Neuronal stem cell (in vitro differentiated cells): ENCODE results near the gene ITPR1.

Experiments used
- DNase-seq: peaks from one replicate; pipeline ENCODE4 v3.0.0-alpha.2; 2013; ENCODE audit warnings: low spot score
- H2AFZ ChIP-seq: one replicate; pipeline ENCODE4 v1.6.1; 2013; ENCODE audit warnings: mild to moderate bottlenecking, low read length, inconsistent platforms
- H2AK5ac ChIP-seq: 2 replicates; pipeline ENCODE4 v1.6.1; 2013; ENCODE audit warnings: low read depth, mild to moderate bottlenecking, inconsistent platforms, low read length, moderate library complexity, mixed read lengths
- H2BK120ac ChIP-seq: 2 replicates; pipeline ENCODE4 v1.6.1; 2013; ENCODE audit warnings: low read depth, mild to moderate bottlenecking, inconsistent platforms, low read length, moderate library complexity, mixed read lengths
- H2BK12ac ChIP-seq: one replicate; pipeline ENCODE4 v1.6.1; 2013; ENCODE audit warnings: low read length, inconsistent platforms
- H2BK15ac ChIP-seq: 2 replicates; pipeline ENCODE4 v1.6.1; 2013; ENCODE audit warnings: mild to moderate bottlenecking, low read length, inconsistent platforms, mixed read lengths
- H2BK5ac ChIP-seq: one replicate; pipeline ENCODE4 v1.6.1; 2013; ENCODE audit warnings: inconsistent platforms, mild to moderate bottlenecking, low read length, moderate library complexity
- H3K14ac ChIP-seq: one replicate; pipeline ENCODE4 v1.6.1; 2013; ENCODE audit warnings: low read length, inconsistent platforms
- H3K18ac ChIP-seq: 2 replicates; pipeline ENCODE4 v1.6.1; 2013; ENCODE audit warnings: low read length, inconsistent platforms
- H3K23ac ChIP-seq: 2 replicates; pipeline ENCODE4 v1.6.1; 2013; ENCODE audit warnings: low read depth, mild to moderate bottlenecking, mixed read lengths, low read length, inconsistent platforms; ENCODE audit not compliant: poor library complexity
- H3K27ac ChIP-seq: replicated peaks from 3 replicates; pipeline ENCODE4 v1.5.1; 2013; ENCODE audit warnings: low read length, inconsistent platforms
- H3K27me3 ChIP-seq, 3 experiments: 2 replicates each; pipeline ENCODE4 v1.6.1; 2013; ENCODE audit warnings: low read length in 3 of 3, mild to moderate bottlenecking in 2 of 3, inconsistent platforms in 1 of 3, low read depth in 1 of 3, mixed read lengths in 1 of 3, moderate library complexity in 1 of 3; ENCODE audit not compliant: control insufficient read depth in 3 of 3, insufficient read depth in 3 of 3
- H3K36me3 ChIP-seq, 2 donors: replicated peaks in 1 of 2; 2 replicates each; pipeline ENCODE4 v1.6.1; 2013; ENCODE audit warnings: low read length in 2 of 2; ENCODE audit not compliant: control insufficient read depth in 2 of 2, insufficient read depth in 2 of 2
- H3K4ac ChIP-seq: 2 replicates; pipeline ENCODE4 v1.6.1; 2013; ENCODE audit warnings: inconsistent platforms, mild to moderate bottlenecking, low read length, moderate library complexity
- H3K4me1 ChIP-seq, 2 donors: 1 replicate in 1 of 2; 2 replicates in 1 of 2; pipeline ENCODE4 v1.6.1; 2013; ENCODE audit warnings: low read length in 2 of 2, low read depth in 1 of 2; ENCODE audit not compliant: control insufficient read depth in 2 of 2, insufficient read depth in 1 of 2
- H3K4me2 ChIP-seq: one replicate; pipeline ENCODE4 v1.6.1; 2013; ENCODE audit warnings: mild to moderate bottlenecking, low read length, inconsistent platforms; ENCODE audit not compliant: insufficient read depth, poor library complexity, severe bottlenecking
- H3K4me3 ChIP-seq, 2 donors: 2 replicates each; pipeline ENCODE4 v1.5.1; 2013; ENCODE audit warnings: low read length in 2 of 2, mild to moderate bottlenecking in 2 of 2, inconsistent platforms in 1 of 2, moderate library complexity in 1 of 2
- H3K79me1 ChIP-seq: one replicate; pipeline ENCODE4 v1.6.1; 2013; ENCODE audit warnings: low read depth, mild to moderate bottlenecking, inconsistent platforms, low read length, moderate library complexity
- H3K9ac ChIP-seq: one replicate; pipeline ENCODE4 v1.6.1; 2013; ENCODE audit warnings: mild to moderate bottlenecking, low read depth, low read length, inconsistent platforms; ENCODE audit not compliant: poor library complexity
- H3K9me3 ChIP-seq, 2 donors: replicated peaks in 1 of 2; 2 replicates each; pipeline versions ENCODE3 to v1.6.1; 2013; ENCODE audit warnings: low read length in 2 of 2, mild to moderate bottlenecking in 2 of 2, inconsistent platforms in 1 of 2, low read depth in 1 of 2, mixed read lengths in 1 of 2, moderate library complexity in 1 of 2; ENCODE audit not compliant: control insufficient read depth in 2 of 2, insufficient read depth in 1 of 2
- H4K8ac ChIP-seq: one replicate; pipeline ENCODE4 v1.6.1; 2013; ENCODE audit warnings: low read depth, mild to moderate bottlenecking, inconsistent platforms, low read length, moderate library complexity
- H4K91ac ChIP-seq: one replicate; pipeline ENCODE4 v1.6.1; 2013; ENCODE audit warnings: low read length, low read depth, mild to moderate bottlenecking, inconsistent platforms; ENCODE audit not compliant: poor library complexity
- WGBS, 2 donors: extraction: QIAGEN DNeasy Blood & Tissue Kit; methylation state at CpG; one replicate each; pipeline ENCODE4 v1.1.7; 2013; ENCODE audit warnings: missing lambda C conversion rate in 2 of 2, mixed read lengths in 1 of 2; ENCODE audit not compliant: insufficient read length in 2 of 2, insufficient replicate concordance in 1 of 2; ENCODE audit errors: extremely low coverage in 2 of 2; 5-methylcytosine and 5-hydroxymethylcytosine counted together

ITPR1 gene

DNA sequence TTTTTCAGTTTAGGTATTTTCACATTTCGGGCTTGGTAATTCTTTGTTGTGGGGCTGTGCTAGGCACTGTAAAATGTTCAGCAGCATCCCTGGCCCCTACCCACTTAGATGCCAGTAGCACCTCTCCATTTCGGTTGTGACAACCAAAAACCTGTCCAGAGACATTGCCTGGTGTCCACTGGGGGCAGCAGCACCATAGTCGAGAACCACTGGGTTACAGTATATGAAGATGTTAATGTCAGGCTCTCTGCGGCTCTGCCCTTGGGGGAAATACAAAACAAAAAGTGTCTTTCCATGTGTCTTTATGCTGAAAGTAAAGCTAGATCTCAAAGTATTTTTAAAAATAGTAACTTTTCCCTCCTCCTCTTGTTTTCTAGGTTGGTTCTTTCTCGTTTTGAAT, 177.2 kb downstream of the ITPR1 start:
- no peak for DNase-seq
- Histone ChIP-seq H2BK5ac (no peak overlapping the region), H4K8ac (no peak overlapping the region), H3K79me1 (no peaks in the 10 kb centered on the region), H3K27me3 (no peaks in the 10 kb centered on the region), H2AFZ (no peak overlapping the region), H3K9ac (no peak overlapping the region), H3K4me1 (no peaks in the 10 kb centered on the region), H3K9me3 (peaks cover 0 to 2% of the 10 kb centered on the region in 2 donors), H2BK12ac (no peak overlapping the region), H2AK5ac (no peak overlapping the region), H3K4me2 (no peak overlapping the region), H2BK120ac (no peak overlapping the region), H3K27ac (no peak overlapping the region), H3K4ac (no peak overlapping the region), H2BK15ac (no peak overlapping the region), H3K36me3 (no peaks in the 10 kb centered on the region), H3K4me3 (no peak overlapping the region), H3K14ac (no peak overlapping the region), H4K91ac (no peak overlapping the region), H3K23ac (no peak overlapping the region), H3K18ac (no peak overlapping the region)
- WGBS, 2 donors = no CpG with 5 or more reads among the region's 5 CpGs

DNA sequence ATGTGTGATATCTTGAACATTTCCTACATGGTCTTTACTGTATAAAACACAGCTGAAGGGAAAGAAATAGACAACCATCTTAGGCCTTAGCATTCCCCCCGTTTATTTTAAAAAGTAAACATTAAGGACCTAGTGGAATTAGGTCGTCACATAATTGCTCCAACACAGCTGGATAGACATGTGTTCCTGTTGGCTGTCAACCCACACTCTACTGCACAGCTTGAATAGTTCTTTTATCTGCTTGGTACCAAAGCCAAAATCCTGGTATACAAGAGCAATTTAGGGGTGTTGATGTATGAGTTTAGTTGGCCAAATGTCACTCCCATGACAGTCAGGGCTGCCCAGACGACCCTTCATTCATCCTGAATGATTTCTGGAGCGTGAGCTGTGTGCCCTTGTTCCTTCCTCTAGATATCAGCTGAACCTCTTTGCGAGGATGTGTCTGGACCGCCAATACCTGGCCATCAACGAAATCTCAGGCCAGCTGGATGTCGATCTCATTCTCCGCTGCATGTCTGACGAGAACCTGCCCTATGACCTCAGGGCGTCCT, 179.7 kb downstream of the ITPR1 start:
- WGBS, 2 donors = no CpG with 5 or more reads among the region's 11 CpGs
- H3K4me3 ChIP-seq = no peak overlapping the region
- no peak overlapping the region for H3K9ac ChIP-seq
- H2BK15ac ChIP-seq = no peak overlapping the region
- no peak overlapping the region for H4K91ac ChIP-seq
- H2BK120ac ChIP-seq = no peak overlapping the region
- H3K4me1 ChIP-seq = no peaks in the 10 kb centered on the region
- H3K14ac ChIP-seq = no peak overlapping the region
- H2AK5ac ChIP-seq = peak overlapping the region; percentile 26
- no peaks in the 10 kb centered on the region for H3K79me1 ChIP-seq
- peak overlapping the region; percentile 57 for H4K8ac ChIP-seq
- no peak overlapping the region for H3K18ac ChIP-seq
- no peak for DNase-seq
- no peak overlapping the region for H2BK12ac ChIP-seq
- no peak overlapping the region for H3K4me2 ChIP-seq
- no peak overlapping the region for H3K23ac ChIP-seq
- H3K9me3 ChIP-seq = peaks cover 0 to 2% of the 10 kb centered on the region in 2 donors
- no peak overlapping the region for H3K27ac ChIP-seq
- H3K36me3 ChIP-seq = no peaks in the 10 kb centered on the region
- H2AFZ ChIP-seq = no peak overlapping the region
- H3K27me3 ChIP-seq = no peaks in the 10 kb centered on the region
- H2BK5ac ChIP-seq = no peak overlapping the region
- no peak overlapping the region for H3K4ac ChIP-seq

DNA sequence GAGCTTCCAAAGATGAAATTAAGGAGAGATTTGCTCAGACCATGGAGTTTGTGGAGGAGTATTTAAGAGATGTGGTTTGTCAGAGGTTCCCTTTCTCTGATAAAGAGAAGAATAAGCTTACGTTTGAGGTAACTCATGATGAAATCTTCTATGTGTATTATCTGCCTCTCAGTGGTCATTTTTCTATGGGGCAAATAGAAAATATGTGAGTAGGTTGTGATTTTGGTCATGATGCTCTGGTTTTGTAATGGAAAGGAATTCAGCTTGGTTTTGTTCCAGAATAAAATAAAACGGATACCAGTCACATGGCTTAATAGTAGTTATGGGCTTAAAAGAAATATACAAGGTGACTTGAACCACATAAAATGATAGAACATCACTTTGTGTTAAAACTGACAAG, 181.1 kb downstream of the ITPR1 start:
- no peak overlapping the region for H3K18ac ChIP-seq
- H3K23ac ChIP-seq = no peak overlapping the region
- H2AK5ac ChIP-seq = no peak overlapping the region
- no peak overlapping the region for H3K9ac ChIP-seq
- H4K8ac ChIP-seq = no peak overlapping the region
- H4K91ac ChIP-seq = no peak overlapping the region
- H2BK5ac ChIP-seq = no peak overlapping the region
- no peaks in the 10 kb centered on the region for H3K79me1 ChIP-seq
- H3K4me3 ChIP-seq = no peak overlapping the region
- no peak overlapping the region for H2AFZ ChIP-seq
- H3K27ac ChIP-seq = no peak overlapping the region
- WGBS, 2 donors = no CpG with 5 or more reads among the region's 2 CpGs
- DNase-seq = no peak
- H3K4me1 ChIP-seq = no peaks in the 10 kb centered on the region
- H2BK12ac ChIP-seq = no peak overlapping the region
- H3K4me2 ChIP-seq = no peak overlapping the region
- peaks cover 0 to 2% of the 10 kb centered on the region in 2 donors for H3K9me3 ChIP-seq
- no peak overlapping the region for H2BK120ac ChIP-seq
- no peak overlapping the region for H3K4ac ChIP-seq
- H3K14ac ChIP-seq = no peak overlapping the region
- no peaks in the 10 kb centered on the region for H3K27me3 ChIP-seq
- H3K36me3 ChIP-seq = no peaks in the 10 kb centered on the region
- H2BK15ac ChIP-seq = no peak overlapping the region

DNA sequence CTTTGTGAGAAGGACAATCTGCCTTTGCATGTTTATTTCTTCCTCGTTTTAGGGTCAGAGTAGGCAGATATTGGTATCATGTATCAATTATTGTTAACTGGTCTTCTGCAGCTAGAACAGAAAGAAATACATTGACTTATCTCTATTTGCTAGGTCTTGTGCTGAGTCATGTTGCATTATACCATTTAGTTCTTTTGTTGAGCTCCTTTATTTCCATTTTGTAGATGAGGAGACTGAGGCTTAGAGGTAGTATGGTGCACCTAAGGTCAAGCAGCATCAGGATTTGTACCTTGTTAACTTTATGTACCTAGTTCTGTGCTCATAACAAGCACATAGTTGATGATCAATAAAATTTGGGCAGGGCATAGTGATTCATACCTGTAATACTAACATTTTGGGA, 182.6 kb downstream of the ITPR1 start:
- H3K27me3 ChIP-seq = no peaks in the 10 kb centered on the region
- H2AFZ ChIP-seq = no peak overlapping the region
- H3K14ac ChIP-seq = no peak overlapping the region
- H3K9me3 ChIP-seq = peaks cover 0 to under 1% of the 10 kb centered on the region in 2 donors
- no peaks in the 10 kb centered on the region for H3K79me1 ChIP-seq
- no peak overlapping the region for H3K4ac ChIP-seq
- no peak for DNase-seq
- no peak overlapping the region for H3K27ac ChIP-seq
- H3K9ac ChIP-seq = no peak overlapping the region
- H2BK15ac ChIP-seq = no peak overlapping the region
- H3K18ac ChIP-seq = no peak overlapping the region
- no peak overlapping the region for H4K91ac ChIP-seq
- WGBS, 2 donors = no CpG with 5 or more reads among the region's 1 CpG
- no peak overlapping the region for H4K8ac ChIP-seq
- no peaks in the 10 kb centered on the region for H3K4me1 ChIP-seq
- H2BK5ac ChIP-seq = no peak overlapping the region
- H3K36me3 ChIP-seq = no peaks in the 10 kb centered on the region
- no peak overlapping the region for H2AK5ac ChIP-seq
- no peak overlapping the region for H3K4me2 ChIP-seq
- H2BK120ac ChIP-seq = no peak overlapping the region
- no peak overlapping the region for H3K23ac ChIP-seq
- no peak overlapping the region for H2BK12ac ChIP-seq
- H3K4me3 ChIP-seq = no peak overlapping the region
